H1 (cell line): ENCODE results near the gene AKAP8. TPM values are rescaled to one million over a fixed set of nuclear protein-coding genes. Genes with fewer than 3 reads are reported as not detected.
"Not testable (repeated sequence)": the region's sequence is repeated elsewhere in the genome, so short reads cannot be mapped to it uniquely, and the experiment has no call there.

Experiments used
- CTCF ChIA-PET: fragments of 300-600 bp; sonication (Branson Sonifier 250); formaldehyde crosslinking; loops from one replicate; lab custom pipeline; 2021; ENCODE audit not compliant: partially characterized antibody; lab: Charles Lee
- POLR2A ChIA-PET: fragments of 300-600 bp; sonication (Branson Sonifier 250); formaldehyde crosslinking; loops from one replicate; lab custom pipeline; 2021; ENCODE audit warnings: inconsistent platforms; ENCODE audit not compliant: partially characterized antibody; lab: Charles Lee
- DNase-seq, 2 experiments: peaks; one replicate each; pipeline versions ENCODE4 v3.0.0 to v3.0.0-alpha.2; 2010 to 2022; ENCODE audit warnings: low spot score in 2 of 2, low read depth in 1 of 2, mixed read lengths in 1 of 2
- FAIRE-seq: peaks from 2 replicates; lab custom pipeline; 2011; peaks lifted over from hg19 to GRCh38; lab: Jason Lieb, UNC
- H2AFZ ChIP-seq: 2 replicates; pipeline ENCODE4 v1.8.1; 2012; ENCODE audit warnings: low read length, inconsistent platforms
- H2AK5ac ChIP-seq: 2 replicates; pipeline ENCODE4 v1.6.1; 2013; ENCODE audit warnings: low read depth, low read length
- H2BK120ac ChIP-seq: replicated peaks from 2 replicates; pipeline ENCODE3; 2013; ENCODE audit warnings: low read depth, low read length, inconsistent platforms
- H2BK12ac ChIP-seq: 2 replicates; pipeline ENCODE4 v1.6.1; 2013; ENCODE audit warnings: low read depth, low read length
- H2BK15ac ChIP-seq: 2 replicates; pipeline ENCODE4 v1.6.1; 2013; ENCODE audit warnings: low read length
- H2BK20ac ChIP-seq: 2 replicates; pipeline ENCODE4 v1.6.1; 2013; ENCODE audit warnings: low read length
- H2BK5ac ChIP-seq: 2 replicates; pipeline ENCODE4 v1.6.1; 2013; ENCODE audit warnings: low read depth, low read length
- H3K14ac ChIP-seq: 2 replicates; pipeline ENCODE4 v1.6.1; 2013; ENCODE audit warnings: inconsistent platforms; ENCODE audit not compliant: insufficient read length
- H3K18ac ChIP-seq: 2 replicates; pipeline ENCODE4 v1.6.1; 2013; ENCODE audit warnings: low read length; ENCODE audit errors: extremely low read depth
- H3K23ac ChIP-seq: 2 replicates; pipeline ENCODE4 v1.6.1; 2013; ENCODE audit warnings: inconsistent platforms; ENCODE audit not compliant: insufficient read length
- H3K23me2 ChIP-seq: 2 replicates; pipeline ENCODE4 v1.6.1; 2013; ENCODE audit warnings: low read depth, low read length
- H3K27ac ChIP-seq: 2 replicates; pipeline ENCODE4 v1.6.1; 2011; ENCODE audit warnings: low read depth, low read length, inconsistent platforms
- H3K27me3 ChIP-seq, 4 experiments: replicated peaks in 1 of 4; 1 replicate in 1 of 4; 2 replicates in 3 of 4; pipeline versions ENCODE4 v1.6.1 to v1.8.1; 2011 to 2013; ENCODE audit warnings: low read length in 3 of 4, mild to moderate bottlenecking in 3 of 4, inconsistent platforms in 2 of 4, mixed read lengths in 2 of 4, moderate library complexity in 1 of 4; ENCODE audit not compliant: control insufficient read depth in 3 of 4, insufficient read depth in 3 of 4; ENCODE audit errors: extremely low read depth in 1 of 4
- H3K36me3 ChIP-seq, 4 experiments: 2 replicates each; pipeline versions ENCODE4 v1.6.1 to v1.8.1; 2011 to 2013; ENCODE audit warnings: mild to moderate bottlenecking in 4 of 4, low read length in 3 of 4, moderate library complexity in 2 of 4, control low read depth in 1 of 4, inconsistent platforms in 1 of 4; ENCODE audit not compliant: insufficient read depth in 4 of 4, control insufficient read depth in 2 of 4
- H3K4ac ChIP-seq: replicated peaks from 2 replicates; pipeline ENCODE3; 2013; ENCODE audit warnings: low read length, low read depth, mixed read lengths, inconsistent platforms; ENCODE audit not compliant: insufficient read length
- H3K4me1 ChIP-seq, 4 experiments: replicated peaks in 1 of 4; 1 replicate in 1 of 4; 2 replicates in 3 of 4; pipeline versions ENCODE4 v1.6.1 to v1.8.1; 2011 to 2013; ENCODE audit warnings: low read length in 3 of 4, inconsistent platforms in 2 of 4, mixed read lengths in 1 of 4; ENCODE audit not compliant: insufficient read depth in 4 of 4, control insufficient read depth in 3 of 4
- H3K4me2 ChIP-seq, 2 experiments: 2 replicates each; pipeline versions ENCODE4 v1.6.1 to v1.8.1; 2011 to 2013; ENCODE audit warnings: low read depth in 2 of 2, low read length in 2 of 2, control low read depth in 1 of 2, inconsistent platforms in 1 of 2, mild to moderate bottlenecking in 1 of 2; ENCODE audit not compliant: insufficient read depth in 1 of 2
- H3K4me3 ChIP-seq, 4 experiments: fragments of 200-600, 300-600 bp in 1 of 4; sonication (generic), shearing (Covaris generic), sonication (Bioruptor Twin) in 1 of 4; 2 replicates each; pipeline versions ENCODE4 v1.5.1 to v1.8.1; 2011 to 2016; ENCODE audit warnings: low read length in 4 of 4, low read depth in 3 of 4, control low read depth in 2 of 4, inconsistent platforms in 2 of 4, mild to moderate bottlenecking in 2 of 4, mixed read lengths in 1 of 4, moderate library complexity in 1 of 4; ENCODE audit not compliant: insufficient read depth in 2 of 4; ENCODE audit errors: extremely low read depth in 1 of 4
- H3K56ac ChIP-seq: replicated peaks from 2 replicates; pipeline ENCODE3; 2013; ENCODE audit warnings: low read depth, mild to moderate bottlenecking, mixed read lengths, low read length, inconsistent platforms; ENCODE audit not compliant: insufficient read length
- H3K79me1 ChIP-seq: 2 replicates; pipeline ENCODE4 v1.6.1; 2013; ENCODE audit warnings: low read depth, low read length, control low read depth
- H3K79me2 ChIP-seq, 2 experiments: 2 replicates each; pipeline versions ENCODE4 v1.6.1 to v1.8.1; 2012 to 2013; ENCODE audit warnings: low read length in 2 of 2, mild to moderate bottlenecking in 2 of 2, inconsistent platforms in 1 of 2; ENCODE audit not compliant: insufficient read depth in 2 of 2, control insufficient read depth in 1 of 2
- H3K9ac ChIP-seq, 4 experiments: replicated peaks in 1 of 4; 1 replicate in 1 of 4; 2 replicates in 3 of 4; pipeline versions ENCODE4 v1.6.1 to v1.8.1; 2011 to 2013; ENCODE audit warnings: low read depth in 3 of 4, low read length in 3 of 4, control low read depth in 2 of 4, mild to moderate bottlenecking in 2 of 4, moderate library complexity in 2 of 4, inconsistent platforms in 1 of 4; ENCODE audit errors: extremely low read depth in 1 of 4
- H3K9me3 ChIP-seq, 2 experiments: 2 replicates each; pipeline versions ENCODE4 v1.6.1 to v1.8.1; 2012 to 2013; ENCODE audit warnings: mild to moderate bottlenecking in 2 of 2, moderate library complexity in 2 of 2, control low read depth in 1 of 2, inconsistent platforms in 1 of 2, low read depth in 1 of 2, low read length in 1 of 2, mixed read lengths in 1 of 2; ENCODE audit not compliant: insufficient read depth in 2 of 2
- H4K20me1 ChIP-seq, 2 experiments: replicated peaks in 1 of 2; 2 replicates each; pipeline versions ENCODE3 to v1.8.1; 2011 to 2013; ENCODE audit warnings: inconsistent platforms in 2 of 2, low read length in 2 of 2, mild to moderate bottlenecking in 1 of 2; ENCODE audit not compliant: insufficient read depth in 2 of 2, control insufficient read depth in 1 of 2
- H4K5ac ChIP-seq: 2 replicates; pipeline ENCODE4 v1.6.1; 2013; ENCODE audit warnings: low read length, low read depth, mixed read lengths, inconsistent platforms; ENCODE audit not compliant: insufficient read length
- H4K8ac ChIP-seq: 2 replicates; pipeline ENCODE4 v1.8.0; 2013; ENCODE audit warnings: mild to moderate bottlenecking, moderate library complexity, low read length, inconsistent platforms; ENCODE audit not compliant: insufficient read depth; ENCODE audit errors: extremely low read depth
- H4K91ac ChIP-seq: replicated peaks from 2 replicates; pipeline ENCODE3; 2013; ENCODE audit warnings: low read length, mixed read lengths, inconsistent platforms; ENCODE audit not compliant: insufficient read length
- ATF3 ChIP-seq: IDR thresholded peaks from 2 replicates; pipeline ENCODE4 v1.6.1; 2011; ENCODE audit warnings: low read depth, mild to moderate bottlenecking, low read length; ENCODE audit not compliant: insufficient read depth
- CHD1 ChIP-seq: IDR thresholded peaks from 2 replicates; pipeline ENCODE4 v1.6.1; 2012; ENCODE audit warnings: low read depth, low read length, improper control_type of control experiment
- MAX ChIP-seq: IDR thresholded peaks from 2 replicates; pipeline ENCODE4 v1.6.1; 2012; ENCODE audit warnings: inconsistent platforms
- POU5F1 ChIP-seq: IDR thresholded peaks from 2 replicates; pipeline ENCODE4 v1.6.1; 2011; ENCODE audit warnings: low read depth, mild to moderate bottlenecking, low read length, moderate library complexity
- TCF12 ChIP-seq: IDR thresholded peaks from 2 replicates; pipeline ENCODE4 v1.6.1; 2011; ENCODE audit warnings: low read depth, mild to moderate bottlenecking, low read length
- WGBS, 2 experiments: shearing (Covaris generic) in 1 of 2; methylation state at CpG; one replicate each; pipeline versions ENCODE4 v1.1.6 to v1.1.7; 2013 to 2015; ENCODE audit warnings: low lambda C conversion rate in 2 of 2, mixed read lengths in 2 of 2, inconsistent platforms in 1 of 2, low coverage in 1 of 2, missing lambda C conversion rate in 1 of 2; ENCODE audit not compliant: insufficient replicate concordance in 2 of 2, insufficient coverage in 1 of 2, insufficient read length in 1 of 2; ENCODE audit errors: extremely low coverage in 1 of 2, missing lambda C conversion rate in 1 of 2; 5-methylcytosine and 5-hydroxymethylcytosine counted together
- polyA plus RNA-seq, 7 experiments: library from polyadenylated mRNA; depleted of rRNA in 3 of 7; stranded (reverse) in 5 of 7; unstranded in 2 of 7; fragments of >200 nt in 5 of 7; fragments of 200-250 nt in 2 of 7; gene quantifications; 1 replicate in 5 of 7; 2 replicates in 1 of 7; 4 replicates in 1 of 7; pipeline versions ENCODE4 v1.2.1 to v1.2.3, GENCODE V29; 2011 to 2013; ENCODE audit warnings: missing spikeins in 2 of 7, mixed read lengths in 2 of 7
- total RNA-seq: library from RNA; stranded (reverse); fragmentation: NEBNext Ultra II Directional; extraction: Animal tissue kit (Norgen Biotek cat#: 25700); gene quantifications from 2 replicates; pipeline ENCODE4 v1.2.1, GENCODE V29; 2021

Gene AKAP8
- total and polyA plus RNA-seq, 2 of the 8 experiments (the other 6 are each of a cell fraction or from before 2014, with no cell fraction given) = 17.0 to 41.0 TPM

GRCh38 chr19:15337202-15337601, 42.4 kb downstream of the AKAP8 start (continued):
- no peak for TF ChIP-seq CHD1
- no peak for TF ChIP-seq ATF3
- no peak for TF ChIP-seq POU5F1
- no peak for TF ChIP-seq TCF12
- no peak for TF ChIP-seq MAX

- not testable (repeated sequence) for H3K27ac ChIP-seq, H2BK15ac ChIP-seq, H4K20me1 ChIP-seq, H2BK20ac ChIP-seq, FAIRE-seq, H3K14ac ChIP-seq, H3K79me1 ChIP-seq, H3K4me2 ChIP-seq, H4K5ac ChIP-seq, H2BK12ac ChIP-seq, H3K23me2 ChIP-seq, H2BK120ac ChIP-seq, H3K9ac ChIP-seq, H3K4ac ChIP-seq, H3K18ac ChIP-seq, DNase-seq, H2AFZ ChIP-seq, H3K9me3 ChIP-seq, H2BK5ac ChIP-seq, H3K4me1 ChIP-seq, H3K56ac ChIP-seq, H3K4me3 ChIP-seq, H4K91ac ChIP-seq, H4K8ac ChIP-seq, H3K27me3 ChIP-seq, H3K23ac ChIP-seq, H3K36me3 ChIP-seq, H2AK5ac ChIP-seq
- H3K79me2 ChIP-seq = peaks cover 9 to 15% of the 10 kb centered on the region in 2 experiments
- CTCF ChIA-PET = interaction anchor here (0.7 kb wide), 1 partner anchor 16 kb away, joined by 3 read pairs; no protein-coding TSS in a partner anchor
- 88% methylated on average over 4 of the region's 7 CpGs; no CpG with 5 or more reads in 1 of the 2 experiments for WGBS, 2 experiments
- POLR2A ChIA-PET = interaction anchor here (1.4 kb wide), 1 partner anchor 43 kb away, joined by 4 read pairs; the partner anchor contains the start of gene AKAP8
Observed at GRCh38 chr19:15335992-15336391, 43.6 kb downstream of the AKAP8 start.
